Sigmoid colon (tissue), 7 donors: ENCODE results near the gene HDDC3. TPM values are rescaled to one million over a fixed set of nuclear protein-coding genes. Genes with fewer than 3 reads are reported as not detected.

ENCODE experiments used
- DNase-seq: peaks from one replicate; pipeline ENCODE4 v3.0.0-alpha.2; 2019
- H3K27ac ChIP-seq, 4 donors: fragments of 200-600 bp; sonication (generic); one replicate each; pipeline ENCODE4 v1.5.1; 2016 to 2019; ENCODE audit warnings: mild to moderate bottlenecking in 1 of 4
- H3K27me3 ChIP-seq, 3 donors: fragments of 200-600 bp; sonication (generic); one replicate each; pipeline ENCODE4 v1.5.1; 2019; ENCODE audit warnings: mild to moderate bottlenecking in 1 of 3
- H3K36me3 ChIP-seq, 4 donors: fragments of 200-600 bp; sonication (generic); one replicate each; pipeline ENCODE4 v1.5.1; 2016 to 2019
- H3K4me1 ChIP-seq, 4 donors: fragments of 200-600 bp; sonication (generic); one replicate each; pipeline ENCODE4 v1.5.1; 2017 to 2019
- H3K4me3 ChIP-seq, 4 donors: fragments of 200-600 bp; sonication (generic); one replicate each; pipeline ENCODE4 v1.5.1; 2017 to 2019; ENCODE audit warnings: mild to moderate bottlenecking in 2 of 4, moderate library complexity in 1 of 4
- H3K9me3 ChIP-seq, 4 donors: fragments of 200-600 bp in 3 of 4; sonication (generic) in 3 of 4; one replicate each; pipeline versions ENCODE4 v1.5.1 to v1.6.1; 2013 to 2019
- EP300 ChIP-seq, 4 donors: sonication (generic); formaldehyde crosslinking; IDR thresholded peaks; one replicate each; pipeline ENCODE4 v1.6.1; 2017; ENCODE audit warnings: antibody characterized with exemption in 4 of 4
- POLR2A ChIP-seq, 2 donors: fragments of 450-650 bp; IDR thresholded peaks; one replicate each; pipeline ENCODE4 v1.6.1; 2016; ENCODE audit warnings: antibody characterized with exemption in 2 of 2, mild to moderate bottlenecking in 2 of 2, moderate library complexity in 2 of 2
- POLR2AphosphoS5 ChIP-seq, 4 donors: sonication (generic); formaldehyde crosslinking; IDR thresholded peaks; one replicate each; pipeline ENCODE4 v1.6.1; 2017; ENCODE audit warnings: antibody characterized with exemption in 4 of 4
- WGBS, 2 donors: extraction: QIAGEN DNeasy Blood & Tissue Kit; methylation state at CpG; one replicate each; pipeline ENCODE4 v1.1.7; 2013; 5-methylcytosine and 5-hydroxymethylcytosine counted together
- intact Hi-C: fragments of 100-400 bp; cut with DNase I; formaldehyde crosslinking; loops from one replicate; pipeline ENCODE4 v1.15.1; 2023
- polyA plus RNA-seq, 3 donors: library from polyadenylated mRNA; stranded (reverse); fragments of 200-250 nt; gene quantifications; one replicate each; pipeline ENCODE4 v1.2.3, GENCODE V29; 2013
- total RNA-seq, 4 donors: library from RNA; depleted of rRNA; stranded (reverse); fragments of >200 nt; gene quantifications; one replicate each; pipeline ENCODE4 v1.1.0, GENCODE V29; 2016
- TF ChIP-seq, protein P1 (sequence below), 4 experiments: fragments of 450-650 bp in 3 of 4; fragments of 200-600 bp in 1 of 4; IDR thresholded peaks; one replicate each; pipeline ENCODE4 v1.5.1; 2016 to 2019; ENCODE audit warnings: antibody characterized with exemption in 4 of 4, mild to moderate bottlenecking in 3 of 4, moderate library complexity in 2 of 4
- donor health status: healthy with polysubstance abuse.
- donor health status: Bipolar disorder and iron deficiency.
- donor health status: healthy.

Gene HDDC3
- total and polyA plus RNA-seq, 7 donors = 5.2 to 27.0 (median 10.7) TPM

DNA sequence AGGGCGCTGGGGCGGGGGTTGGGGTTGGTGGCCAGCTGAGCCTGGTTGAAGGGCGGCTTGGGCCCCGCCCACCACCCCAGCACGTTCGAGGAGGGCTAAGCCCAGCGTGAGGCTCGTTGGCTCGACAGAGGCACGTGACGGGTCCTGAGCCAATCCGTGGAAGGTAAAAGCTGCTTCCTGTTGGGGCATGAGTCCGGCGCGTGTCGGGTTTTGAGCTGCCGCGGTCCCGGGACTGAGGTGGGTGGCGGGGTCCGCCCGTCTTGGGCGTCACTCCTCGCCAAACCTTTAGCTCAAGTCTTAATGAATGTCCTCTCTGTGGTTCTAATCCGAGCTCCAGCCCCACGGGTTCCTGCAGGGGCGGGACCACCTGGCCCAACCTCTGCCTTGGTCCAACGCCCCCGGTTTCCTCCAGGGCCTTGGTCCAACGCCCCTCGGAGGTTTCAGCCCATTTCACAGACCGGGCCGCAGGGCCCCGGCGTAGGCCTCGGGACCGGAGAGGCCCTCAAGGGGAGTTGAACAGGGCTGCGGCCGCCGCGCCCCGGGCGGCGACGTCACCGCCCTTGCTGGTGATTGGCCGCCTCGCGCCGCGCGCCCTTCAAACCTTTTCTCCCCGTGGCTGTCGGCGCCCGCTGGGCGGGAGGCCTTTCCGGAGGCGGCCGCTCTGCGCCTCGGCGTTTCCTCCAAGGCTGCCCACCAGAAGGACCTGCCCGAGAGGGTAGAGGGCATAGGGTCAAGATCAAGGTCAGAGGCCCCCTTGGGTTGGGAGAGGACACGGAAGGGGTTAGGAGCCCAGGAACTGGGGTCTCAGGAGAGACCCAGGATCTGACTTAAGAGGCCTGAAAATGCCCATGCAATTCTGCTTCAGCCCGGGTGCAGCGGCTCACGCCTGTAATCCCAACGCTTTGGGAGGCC lies 22.6 kb upstream of the HDDC3 start, which contains the start of gene RCCD1:
RCCD1 (plus strand) TSS at position 173 of the 912 bp plus-strand sequence. CDS start 1,851 bp downstream, outside the sequence.
- H3K4me1 ChIP-seq = peaks cover 0 to 48% (median 41%) of the 10 kb centered on the region in 4 donors
- intact Hi-C loops = loop anchor here (2.0 to 5.0 kb wide), 2 partner anchors 96 to 317 kb away; no protein-coding TSS in a partner anchor
- whole genome bisulfite sequencing, 2 donors = 1 to 2% methylated on average over 69 of the region's 69 CpGs

DNA sequence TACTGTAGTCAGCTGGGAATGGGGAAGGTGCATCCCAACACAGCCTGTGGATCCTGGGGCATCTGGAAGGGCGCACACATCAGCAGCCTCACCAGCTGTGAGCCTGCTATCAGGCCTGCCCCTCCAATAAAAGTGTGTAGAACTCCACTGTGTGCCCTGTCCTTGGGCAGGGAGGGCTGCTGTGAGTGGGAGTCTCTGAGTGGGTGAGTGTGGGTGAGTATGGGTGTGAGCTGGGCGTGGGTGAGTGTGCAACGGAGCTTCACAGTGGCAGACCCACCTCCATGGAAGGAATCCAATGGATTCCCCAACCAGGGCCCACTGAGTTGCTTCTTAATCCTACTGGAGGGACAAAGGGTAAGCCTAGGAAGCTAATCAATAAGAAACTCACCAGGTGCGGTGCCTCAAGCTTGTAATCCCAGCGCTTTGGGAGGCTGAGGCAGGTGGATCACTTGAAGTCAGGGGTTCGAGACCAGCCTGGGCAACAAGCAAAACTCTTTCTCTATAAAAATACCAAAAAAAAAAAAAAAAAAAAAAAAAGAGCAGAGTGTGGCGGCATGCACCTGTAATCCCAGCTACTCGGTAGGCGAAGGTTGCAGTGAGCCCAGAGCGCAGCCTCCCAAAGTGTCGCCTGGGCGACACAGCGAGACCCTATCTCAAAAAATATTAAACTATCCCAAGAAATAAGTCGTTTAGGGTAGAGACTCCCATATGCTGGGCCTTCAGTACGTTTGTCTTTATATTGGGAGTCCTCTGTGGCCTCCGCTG lies 21.8 kb upstream of the HDDC3 start:
- DNase-seq = no peak
- Histone ChIP-seq H3K36me3 (peaks cover 7 to 48% (median 33%) of the 10 kb centered on the region in 4 donors), H3K9me3 (no peaks in the 10 kb centered on the region), H3K27me3 (no peaks in the 10 kb centered on the region), H3K4me1 (peaks cover 0 to 39% (median 34%) of the 10 kb centered on the region in 4 donors), H3K4me3 (peak overlapping the region in 3 of 4 donors; percentile 87 to 93 (median 90)), H3K27ac (peak overlapping the region; percentile 95 to 99 (median 96))
- intact Hi-C loops = loop anchor here (2.0 kb wide), 1 partner anchor 97 kb away; no protein-coding TSS in a partner anchor
- WGBS, 2 donors = 72 to 77% methylated on average over 16 of the region's 16 CpGs
- TF ChIP-seq, protein P1, sequence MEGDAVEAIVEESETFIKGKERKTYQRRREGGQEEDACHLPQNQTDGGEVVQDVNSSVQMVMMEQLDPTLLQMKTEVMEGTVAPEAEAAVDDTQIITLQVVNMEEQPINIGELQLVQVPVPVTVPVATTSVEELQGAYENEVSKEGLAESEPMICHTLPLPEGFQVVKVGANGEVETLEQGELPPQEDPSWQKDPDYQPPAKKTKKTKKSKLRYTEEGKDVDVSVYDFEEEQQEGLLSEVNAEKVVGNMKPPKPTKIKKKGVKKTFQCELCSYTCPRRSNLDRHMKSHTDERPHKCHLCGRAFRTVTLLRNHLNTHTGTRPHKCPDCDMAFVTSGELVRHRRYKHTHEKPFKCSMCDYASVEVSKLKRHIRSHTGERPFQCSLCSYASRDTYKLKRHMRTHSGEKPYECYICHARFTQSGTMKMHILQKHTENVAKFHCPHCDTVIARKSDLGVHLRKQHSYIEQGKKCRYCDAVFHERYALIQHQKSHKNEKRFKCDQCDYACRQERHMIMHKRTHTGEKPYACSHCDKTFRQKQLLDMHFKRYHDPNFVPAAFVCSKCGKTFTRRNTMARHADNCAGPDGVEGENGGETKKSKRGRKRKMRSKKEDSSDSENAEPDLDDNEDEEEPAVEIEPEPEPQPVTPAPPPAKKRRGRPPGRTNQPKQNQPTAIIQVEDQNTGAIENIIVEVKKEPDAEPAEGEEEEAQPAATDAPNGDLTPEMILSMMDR (IDR thresholded peaks at IDR 0.05) = no peak
- TF ChIP-seq POLR2A (IDR thresholded peaks at IDR 0.05) (no peak), EP300 (IDR thresholded peaks at IDR 0.05) (no peak), POLR2AphosphoS5 (IDR thresholded peaks at IDR 0.05) (no peak)

More for the DNA sequence above, 22.6 kb upstream of the HDDC3 start, which contains the start of gene RCCD1:
- Histone ChIP-seq H3K27me3 (no peaks in the 10 kb centered on the region), H3K27ac (peak within 1 kb of the TSS; percentile 95 to 99 (median 96)), H3K9me3 (no peaks in the 10 kb centered on the region), H3K36me3 (peaks cover 7 to 40% (median 25%) of the 10 kb centered on the region in 4 donors), H3K4me3 (peak within 1 kb of the TSS; percentile 81 to 93 (median 88))
- DNase-seq = peak; percentile 99
- TF ChIP-seq, protein P1 (IDR thresholded peaks at IDR 0.05) = no peak
- TF ChIP-seq POLR2A (IDR thresholded peaks at IDR 0.05) (peak; percentile 17 to 36), EP300 (IDR thresholded peaks at IDR 0.05) (no peak), POLR2AphosphoS5 (IDR thresholded peaks at IDR 0.05) (peak; percentile 63 to 87 (median 85))

DNA sequence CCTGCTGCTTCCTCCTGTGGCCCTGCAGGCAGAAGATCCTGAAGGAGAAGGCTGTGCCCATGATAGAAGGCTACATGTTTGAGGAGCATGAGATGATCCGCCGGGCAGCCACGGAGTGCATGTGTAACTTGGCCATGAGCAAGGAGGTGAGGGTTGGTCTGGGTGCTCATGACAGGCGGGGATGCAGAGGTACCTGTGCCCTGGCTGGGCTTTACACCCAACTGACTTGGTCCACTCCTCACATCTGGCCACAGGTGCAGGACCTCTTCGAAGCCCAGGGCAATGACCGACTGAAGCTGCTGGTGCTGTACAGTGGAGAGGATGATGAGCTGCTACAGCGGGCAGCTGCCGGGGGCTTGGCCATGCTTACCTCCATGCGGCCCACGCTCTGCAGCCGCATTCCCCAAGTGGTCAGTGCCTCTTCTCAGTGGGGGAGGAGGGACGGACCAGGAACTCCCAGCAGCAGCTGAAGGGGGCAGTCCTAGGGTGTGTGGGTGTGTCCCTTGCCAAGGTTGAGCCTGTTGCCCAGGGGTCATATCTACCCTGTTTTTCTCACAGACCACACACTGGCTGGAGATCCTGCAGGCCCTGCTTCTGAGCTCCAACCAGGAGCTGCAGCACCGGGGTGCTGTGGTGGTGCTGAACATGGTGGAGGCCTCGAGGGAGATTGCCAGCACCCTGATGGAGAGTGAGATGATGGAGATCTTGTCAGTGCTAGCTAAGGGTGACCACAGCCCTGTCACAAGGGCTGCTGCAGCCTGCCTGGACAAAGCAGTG lies 20.7 kb upstream of the HDDC3 start:
- Histone ChIP-seq H3K36me3 (peaks cover 11 to 59% (median 39%) of the 10 kb centered on the region in 4 donors), H3K27ac (no peak overlapping the region), H3K27me3 (no peaks in the 10 kb centered on the region), H3K9me3 (no peaks in the 10 kb centered on the region), H3K4me1 (peaks cover 0 to 35% (median 28%) of the 10 kb centered on the region in 4 donors), H3K4me3 (no peak overlapping the region)
- intact Hi-C loops = no loop called here
- TF ChIP-seq POLR2A (IDR thresholded peaks at IDR 0.05) (no peak), EP300 (IDR thresholded peaks at IDR 0.05) (no peak), POLR2AphosphoS5 (IDR thresholded peaks at IDR 0.05) (no peak)
- TF ChIP-seq, protein P1 (IDR thresholded peaks at IDR 0.05) = no peak
- WGBS, 2 donors = 95 to 96% methylated on average over 14 of the region's 14 CpGs
- no peak for DNase-seq

DNA sequence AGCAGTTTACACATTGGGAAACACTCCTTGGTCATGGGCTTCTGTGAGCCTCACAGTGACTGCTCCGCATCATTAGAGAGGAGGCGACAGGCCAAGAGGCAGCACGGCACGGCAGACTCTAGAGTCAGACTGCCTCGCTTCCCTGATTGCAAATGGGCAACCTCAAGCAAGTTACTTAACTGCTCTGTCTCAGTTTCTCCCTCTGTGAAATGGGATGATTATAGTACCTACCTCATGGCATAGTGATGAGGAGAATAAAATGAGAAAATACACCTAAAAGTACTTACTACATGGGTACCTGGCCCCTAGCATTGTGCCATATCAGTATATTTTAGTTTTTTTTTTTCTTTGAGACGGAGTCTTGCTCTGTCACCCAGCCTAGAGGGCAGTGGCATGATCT lies 18.3 kb upstream of the HDDC3 start:
- intact Hi-C loops = no loop called here
- Histone ChIP-seq H3K36me3 (peaks cover 21 to 82% (median 57%) of the 10 kb centered on the region in 4 donors), H3K9me3 (no peaks in the 10 kb centered on the region), H3K27me3 (no peaks in the 10 kb centered on the region), H3K4me1 (peaks cover 0 to 11% (median 10%) of the 10 kb centered on the region in 4 donors), H3K4me3 (no peak overlapping the region), H3K27ac (no peak overlapping the region)
- TF ChIP-seq POLR2AphosphoS5 (IDR thresholded peaks at IDR 0.05) (no peak), POLR2A (IDR thresholded peaks at IDR 0.05) (no peak), EP300 (IDR thresholded peaks at IDR 0.05) (no peak)
- TF ChIP-seq, protein P1 (IDR thresholded peaks at IDR 0.05) = no peak
- DNase-seq = no peak
- 97 to 98% methylated on average over 6 of the region's 6 CpGs for WGBS, 2 donors
